Panc1 (cell line): Measurements from ENCODE around the gene THAP8. TPM values are rescaled to one million over a fixed set of nuclear protein-coding genes. Genes with fewer than 3 reads are reported as not detected.

Experiments
- ATAC-seq: fragments of 200-7000 bp; cut with Tn5 transposase; 2 replicates; pipeline ENCODE4 v1.9.1; 2020; ENCODE audit warnings: mild to moderate bottlenecking, moderate library complexity
- BruUV-seq: library from RNA; stranded (reverse); fragments of 400-500 nt; replicated peaks from 2 replicates; lab custom pipeline; 2021; lab: Mats Ljungman, UMichigan
- CTCF ChIA-PET: fragments of 300-600 bp; sonication (Branson Sonifier 250); formaldehyde crosslinking; loops from one replicate; lab custom pipeline; 2022; ENCODE audit warnings: antibody characterized with exemption; lab: Charles Lee
- POLR2A ChIA-PET: fragments of 300-600 bp; sonication (Branson Sonifier 250); formaldehyde crosslinking; loops from one replicate; lab custom pipeline; 2022; ENCODE audit warnings: antibody characterized with exemption; lab: Charles Lee
- DNase-seq: peaks from one replicate; pipeline ENCODE4 v3.0.0-alpha.2; 2010; ENCODE audit warnings: low read depth, low spot score
- H3K27ac ChIP-seq: 2 replicates; pipeline ENCODE4 v1.5.1; 2011; ENCODE audit warnings: mild to moderate bottlenecking, low read length, inconsistent platforms
- H3K27me3 ChIP-seq: fragments of 200-500 bp; sonication (Bioruptor generic); 2 replicates; pipeline ENCODE4 v1.6.0; 2014; ENCODE audit warnings: low read length, inconsistent platforms; ENCODE audit not compliant: control insufficient read depth, insufficient read depth
- H3K36me3 ChIP-seq: fragments of 200-500 bp; sonication (Bioruptor generic); 2 replicates; pipeline ENCODE4 v1.5.1; 2014; ENCODE audit warnings: inconsistent platforms, mild to moderate bottlenecking, low read length, moderate library complexity; ENCODE audit not compliant: control insufficient read depth, insufficient read depth
- H3K4me1 ChIP-seq: 2 replicates; pipeline ENCODE4 v1.5.1; 2011; ENCODE audit warnings: inconsistent platforms, mild to moderate bottlenecking, low read length, moderate library complexity; ENCODE audit not compliant: control insufficient read depth, insufficient read depth
- H3K4me3 ChIP-seq, 2 experiments: 2 replicates each; pipeline ENCODE4 v1.5.1; 2011 to 2012; ENCODE audit warnings: low read depth in 2 of 2, low read length in 2 of 2, mild to moderate bottlenecking in 2 of 2, inconsistent platforms in 1 of 2, moderate library complexity in 1 of 2
- H3K9me3 ChIP-seq: fragments of 200-500 bp; sonication (Bioruptor generic); 2 replicates; pipeline ENCODE4 v1.5.1; 2014; ENCODE audit warnings: low read depth, mild to moderate bottlenecking, inconsistent platforms, low read length, moderate library complexity; ENCODE audit not compliant: control insufficient read depth, insufficient read depth
- POLR2AphosphoS5 ChIP-seq: IDR thresholded peaks from 2 replicates; pipeline ENCODE4 v1.6.1; 2012; ENCODE audit warnings: mild to moderate bottlenecking, low read depth, low read length, moderate library complexity
- SIN3A ChIP-seq: IDR thresholded peaks from 2 replicates; pipeline ENCODE4 v1.6.1; 2012; ENCODE audit warnings: low read depth, mild to moderate bottlenecking, low read length, moderate library complexity, borderline replicate concordance; ENCODE audit not compliant: insufficient read depth
- TCF7L2 ChIP-seq: IDR thresholded peaks from 2 replicates; pipeline ENCODE4 v1.6.1; 2011; ENCODE audit warnings: mild to moderate bottlenecking, low read depth, low read length, inconsistent platforms
- in situ Hi-C: cut with HindIII; loops from 2 replicates; pipeline ENCODE4 v1.10.0; 2016; ENCODE audit warnings: low sequenced_read_pairs, low pct_unique_long_range_greater_than_20kb
- intact Hi-C: fragments of 100-400 bp; cut with micrococcal nuclease; formaldehyde crosslinking; loops from one replicate; pipeline ENCODE4 v1.10.0; 2022; ENCODE audit not compliant: unreplicated experiment
- total RNA-seq: library from RNA; stranded (reverse); gene quantifications from one replicate; pipeline ENCODE4 v1.2.1, GENCODE V29; 2021; ENCODE audit not compliant: unreplicated experiment
- TF ChIP-seq, protein P1 (sequence below): fragments of 450-650 bp; IDR thresholded peaks from 2 replicates; pipeline ENCODE4 v1.5.1; 2017; ENCODE audit warnings: mild to moderate bottlenecking
- TF ChIP-seq, protein P2 (sequence below), 2 experiments: IDR thresholded peaks; 2 replicates each; pipeline ENCODE4 v1.6.1; 2011 to 2012; ENCODE audit warnings: low read depth in 2 of 2, control low read depth in 1 of 2, low read length in 1 of 2, mild to moderate bottlenecking in 1 of 2, moderate library complexity in 1 of 2; ENCODE audit not compliant: insufficient read depth in 1 of 2

The THAP8 gene
- total RNA-seq, 1 experiment from 2014 or later, result 9.6 TPM

DNA sequence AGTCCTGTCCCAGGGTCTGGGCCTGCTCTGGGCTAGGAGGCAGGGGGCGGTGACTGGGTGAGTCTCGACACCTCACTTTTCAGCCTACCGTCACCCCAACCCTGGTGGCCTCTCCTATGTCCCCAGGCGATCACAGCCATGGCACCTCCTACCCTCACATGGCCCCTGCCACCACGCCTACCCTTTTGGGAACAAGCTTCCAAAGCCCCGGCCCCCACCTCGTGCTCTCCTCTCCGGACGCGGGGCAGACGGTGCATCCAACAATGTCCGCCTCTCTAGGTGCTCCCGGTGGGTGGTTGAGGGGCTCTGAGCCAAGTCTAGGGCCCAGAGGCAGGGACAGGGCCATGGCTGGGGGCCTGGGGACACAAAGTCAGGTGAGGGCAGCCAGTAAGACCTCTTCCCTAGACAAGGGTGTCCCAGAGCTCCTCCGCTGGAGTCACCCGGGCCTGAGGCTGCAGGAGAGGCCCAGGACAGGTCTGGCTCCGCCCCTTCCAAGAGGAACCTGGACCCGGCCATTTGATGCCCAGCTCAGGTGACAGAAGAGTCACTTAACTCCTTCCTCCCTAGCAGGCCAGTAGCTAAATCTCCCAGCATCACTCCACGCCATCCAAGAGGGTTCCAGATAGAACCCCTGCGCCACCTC, 45.6 kb downstream of the THAP8 start, which contains the start of gene SYNE4:
SYNE4 (minus strand) TSS at position 478 of the 643 bp plus-strand sequence; CDS start at position 346, 132 bp downstream.
- H3K4me3 ChIP-seq, result peak within 1 kb of the TSS; percentile 46 to 64
- in situ Hi-C loops (no loop called here), intact Hi-C loops (no loop called here)
- H3K4me1 ChIP-seq, result peaks cover 15% of the 10 kb centered on the region; the same call in 1 of the 2 replicates
- H3K9me3 ChIP-seq, result no peaks in the 10 kb centered on the region
- ChIA-PET CTCF (no interaction called here), POLR2A (no interaction called here)
- BruUV-seq, result no TSS peak
- peak within 1 kb of the TSS; percentile 71 for H3K27ac ChIP-seq
- no peak for DNase-seq
- no peaks in the 10 kb centered on the region for H3K36me3 ChIP-seq
- ATAC-seq, result peak; percentile 29; the same call in 1 of the 2 replicates
- TF ChIP-seq SIN3A (no peak), TCF7L2 (no peak), POLR2AphosphoS5 (no peak)
- TF ChIP-seq, protein P1, sequence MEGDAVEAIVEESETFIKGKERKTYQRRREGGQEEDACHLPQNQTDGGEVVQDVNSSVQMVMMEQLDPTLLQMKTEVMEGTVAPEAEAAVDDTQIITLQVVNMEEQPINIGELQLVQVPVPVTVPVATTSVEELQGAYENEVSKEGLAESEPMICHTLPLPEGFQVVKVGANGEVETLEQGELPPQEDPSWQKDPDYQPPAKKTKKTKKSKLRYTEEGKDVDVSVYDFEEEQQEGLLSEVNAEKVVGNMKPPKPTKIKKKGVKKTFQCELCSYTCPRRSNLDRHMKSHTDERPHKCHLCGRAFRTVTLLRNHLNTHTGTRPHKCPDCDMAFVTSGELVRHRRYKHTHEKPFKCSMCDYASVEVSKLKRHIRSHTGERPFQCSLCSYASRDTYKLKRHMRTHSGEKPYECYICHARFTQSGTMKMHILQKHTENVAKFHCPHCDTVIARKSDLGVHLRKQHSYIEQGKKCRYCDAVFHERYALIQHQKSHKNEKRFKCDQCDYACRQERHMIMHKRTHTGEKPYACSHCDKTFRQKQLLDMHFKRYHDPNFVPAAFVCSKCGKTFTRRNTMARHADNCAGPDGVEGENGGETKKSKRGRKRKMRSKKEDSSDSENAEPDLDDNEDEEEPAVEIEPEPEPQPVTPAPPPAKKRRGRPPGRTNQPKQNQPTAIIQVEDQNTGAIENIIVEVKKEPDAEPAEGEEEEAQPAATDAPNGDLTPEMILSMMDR, result no peak
- TF ChIP-seq, protein P2, sequence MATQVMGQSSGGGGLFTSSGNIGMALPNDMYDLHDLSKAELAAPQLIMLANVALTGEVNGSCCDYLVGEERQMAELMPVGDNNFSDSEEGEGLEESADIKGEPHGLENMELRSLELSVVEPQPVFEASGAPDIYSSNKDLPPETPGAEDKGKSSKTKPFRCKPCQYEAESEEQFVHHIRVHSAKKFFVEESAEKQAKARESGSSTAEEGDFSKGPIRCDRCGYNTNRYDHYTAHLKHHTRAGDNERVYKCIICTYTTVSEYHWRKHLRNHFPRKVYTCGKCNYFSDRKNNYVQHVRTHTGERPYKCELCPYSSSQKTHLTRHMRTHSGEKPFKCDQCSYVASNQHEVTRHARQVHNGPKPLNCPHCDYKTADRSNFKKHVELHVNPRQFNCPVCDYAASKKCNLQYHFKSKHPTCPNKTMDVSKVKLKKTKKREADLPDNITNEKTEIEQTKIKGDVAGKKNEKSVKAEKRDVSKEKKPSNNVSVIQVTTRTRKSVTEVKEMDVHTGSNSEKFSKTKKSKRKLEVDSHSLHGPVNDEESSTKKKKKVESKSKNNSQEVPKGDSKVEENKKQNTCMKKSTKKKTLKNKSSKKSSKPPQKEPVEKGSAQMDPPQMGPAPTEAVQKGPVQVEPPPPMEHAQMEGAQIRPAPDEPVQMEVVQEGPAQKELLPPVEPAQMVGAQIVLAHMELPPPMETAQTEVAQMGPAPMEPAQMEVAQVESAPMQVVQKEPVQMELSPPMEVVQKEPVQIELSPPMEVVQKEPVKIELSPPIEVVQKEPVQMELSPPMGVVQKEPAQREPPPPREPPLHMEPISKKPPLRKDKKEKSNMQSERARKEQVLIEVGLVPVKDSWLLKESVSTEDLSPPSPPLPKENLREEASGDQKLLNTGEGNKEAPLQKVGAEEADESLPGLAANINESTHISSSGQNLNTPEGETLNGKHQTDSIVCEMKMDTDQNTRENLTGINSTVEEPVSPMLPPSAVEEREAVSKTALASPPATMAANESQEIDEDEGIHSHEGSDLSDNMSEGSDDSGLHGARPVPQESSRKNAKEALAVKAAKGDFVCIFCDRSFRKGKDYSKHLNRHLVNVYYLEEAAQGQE (IDR thresholded peaks at IDR 0.05; ENCODE audit: insufficient read depth in 1 of 2, low read depth in 2 of 2, low read length in 1 of 2), result no peak
- H3K27me3 ChIP-seq, result no peaks in the 10 kb centered on the region

DNA sequence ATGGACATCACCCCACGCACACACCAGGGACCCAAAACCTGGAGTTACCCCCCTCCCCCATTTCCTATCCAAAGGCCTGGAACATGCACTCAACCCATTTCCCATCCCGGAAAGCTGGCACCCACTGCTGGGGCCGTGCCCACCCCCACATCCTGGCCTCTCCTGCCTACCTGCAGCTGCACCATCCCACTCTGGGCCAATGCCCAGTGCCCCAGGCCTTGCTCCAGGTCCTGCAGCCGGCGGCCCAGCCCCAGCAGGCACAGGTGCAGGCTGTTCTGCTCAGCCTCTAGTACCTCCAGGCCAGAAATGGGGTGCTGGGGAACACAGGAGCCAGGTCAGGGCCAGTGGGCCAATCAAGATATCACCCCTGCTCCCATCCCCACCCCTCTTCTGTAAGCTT, 47.1 kb downstream of the THAP8 start:
- Histone ChIP-seq H3K4me3 (no peak overlapping the region), H3K4me1 (peaks cover 10% of the 10 kb centered on the region; the same call in 1 of the 2 replicates), H3K36me3 (no peaks in the 10 kb centered on the region), H3K27ac (no peak overlapping the region), H3K27me3 (no peaks in the 10 kb centered on the region), H3K9me3 (no peaks in the 10 kb centered on the region)
- intact Hi-C loops (no loop called here), in situ Hi-C loops (no loop called here)
- CTCF ChIA-PET, result no interaction called here
- POLR2A ChIA-PET, result no interaction called here
- DNase-seq (no peak), ATAC-seq (no peak)
- TF ChIP-seq, protein P2 (IDR thresholded peaks at IDR 0.05; ENCODE audit: insufficient read depth in 1 of 2, low read depth in 2 of 2, low read length in 1 of 2), result no peak
- TF ChIP-seq SIN3A, result no peak
- TF ChIP-seq POLR2AphosphoS5, result no peak
- TF ChIP-seq TCF7L2, result no peak
- TF ChIP-seq, protein P1, result no peak
- no TSS peak for BruUV-seq
